Panc1 (cell line): ENCODE data around the gene OTOG. TPM values are rescaled to one million over a fixed set of nuclear protein-coding genes. Genes with fewer than 3 reads are reported as not detected.

ENCODE experiments used
- ATAC-seq: fragments of 200-7000 bp; cut with Tn5 transposase; 2 replicates; pipeline ENCODE4 v1.9.1; 2020; ENCODE audit warnings: mild to moderate bottlenecking, moderate library complexity
- BruUV-seq: library from RNA; stranded (reverse); fragments of 400-500 nt; replicated peaks from 2 replicates; lab custom pipeline; 2021; lab: Mats Ljungman, UMichigan
- CTCF ChIA-PET: fragments of 300-600 bp; sonication (Branson Sonifier 250); formaldehyde crosslinking; loops from one replicate; lab custom pipeline; 2022; ENCODE audit warnings: antibody characterized with exemption; lab: Charles Lee
- POLR2A ChIA-PET: fragments of 300-600 bp; sonication (Branson Sonifier 250); formaldehyde crosslinking; loops from one replicate; lab custom pipeline; 2022; ENCODE audit warnings: antibody characterized with exemption; lab: Charles Lee
- DNase-seq: peaks from one replicate; pipeline ENCODE4 v3.0.0-alpha.2; 2010; ENCODE audit warnings: low read depth, low spot score
- H3K27ac ChIP-seq: 2 replicates; pipeline ENCODE4 v1.5.1; 2011; ENCODE audit warnings: mild to moderate bottlenecking, low read length, inconsistent platforms
- H3K27me3 ChIP-seq: fragments of 200-500 bp; sonication (Bioruptor generic); 2 replicates; pipeline ENCODE4 v1.6.0; 2014; ENCODE audit warnings: low read length, inconsistent platforms; ENCODE audit not compliant: control insufficient read depth, insufficient read depth
- H3K36me3 ChIP-seq: fragments of 200-500 bp; sonication (Bioruptor generic); 2 replicates; pipeline ENCODE4 v1.5.1; 2014; ENCODE audit warnings: inconsistent platforms, mild to moderate bottlenecking, low read length, moderate library complexity; ENCODE audit not compliant: control insufficient read depth, insufficient read depth
- H3K4me1 ChIP-seq: 2 replicates; pipeline ENCODE4 v1.5.1; 2011; ENCODE audit warnings: inconsistent platforms, mild to moderate bottlenecking, low read length, moderate library complexity; ENCODE audit not compliant: control insufficient read depth, insufficient read depth
- H3K4me3 ChIP-seq, 2 experiments: 2 replicates each; pipeline ENCODE4 v1.5.1; 2011 to 2012; ENCODE audit warnings: low read depth in 2 of 2, low read length in 2 of 2, mild to moderate bottlenecking in 2 of 2, inconsistent platforms in 1 of 2, moderate library complexity in 1 of 2
- H3K9me3 ChIP-seq: fragments of 200-500 bp; sonication (Bioruptor generic); 2 replicates; pipeline ENCODE4 v1.5.1; 2014; ENCODE audit warnings: low read depth, mild to moderate bottlenecking, inconsistent platforms, low read length, moderate library complexity; ENCODE audit not compliant: control insufficient read depth, insufficient read depth
- CTCF ChIP-seq: fragments of 450-650 bp; IDR thresholded peaks from 2 replicates; pipeline ENCODE4 v1.5.1; 2017; ENCODE audit warnings: mild to moderate bottlenecking
- POLR2AphosphoS5 ChIP-seq: IDR thresholded peaks from 2 replicates; pipeline ENCODE4 v1.6.1; 2012; ENCODE audit warnings: mild to moderate bottlenecking, low read depth, low read length, moderate library complexity
- REST ChIP-seq, 2 experiments: IDR thresholded peaks; 2 replicates each; pipeline ENCODE4 v1.6.1; 2011 to 2012; ENCODE audit warnings: low read depth in 2 of 2, control low read depth in 1 of 2, low read length in 1 of 2, mild to moderate bottlenecking in 1 of 2, moderate library complexity in 1 of 2; ENCODE audit not compliant: insufficient read depth in 1 of 2
- SIN3A ChIP-seq: IDR thresholded peaks from 2 replicates; pipeline ENCODE4 v1.6.1; 2012; ENCODE audit warnings: low read depth, mild to moderate bottlenecking, low read length, moderate library complexity, borderline replicate concordance; ENCODE audit not compliant: insufficient read depth
- TCF7L2 ChIP-seq: IDR thresholded peaks from 2 replicates; pipeline ENCODE4 v1.6.1; 2011; ENCODE audit warnings: mild to moderate bottlenecking, low read depth, low read length, inconsistent platforms
- in situ Hi-C: cut with HindIII; loops from 2 replicates; pipeline ENCODE4 v1.10.0; 2016; ENCODE audit warnings: low sequenced_read_pairs, low pct_unique_long_range_greater_than_20kb
- intact Hi-C: fragments of 100-400 bp; cut with micrococcal nuclease; formaldehyde crosslinking; loops from one replicate; pipeline ENCODE4 v1.10.0; 2022; ENCODE audit not compliant: unreplicated experiment
- total RNA-seq: library from RNA; stranded (reverse); gene quantifications from one replicate; pipeline ENCODE4 v1.2.1, GENCODE V29; 2021; ENCODE audit not compliant: unreplicated experiment

Gene OTOG
- total RNA-seq, 1 experiment from 2014 or later, result not detected

- DNase-seq, result no peak
- no peaks in the 10 kb centered on the region for H3K27me3 ChIP-seq
- TF ChIP-seq REST (IDR thresholded peaks at IDR 0.05; ENCODE audit: insufficient read depth in 1 of 2, low read depth in 2 of 2, low read length in 1 of 2) (no peak), SIN3A (no peak)
- intact Hi-C loops (no loop called here), in situ Hi-C loops (no loop called here)
- H3K9me3 ChIP-seq, result no peaks in the 10 kb centered on the region
- no peak overlapping the region for H3K27ac ChIP-seq
- H3K4me3 ChIP-seq, result no peak overlapping the region
- no peaks in the 10 kb centered on the region; the same call in 1 of the 2 replicates for H3K36me3 ChIP-seq
- no peak for ATAC-seq
- BruUV-seq, result no TSS peak
- POLR2A ChIA-PET, result no interaction called here
- no peaks in the 10 kb centered on the region for H3K4me1 ChIP-seq
- CTCF ChIA-PET, result no interaction called here
Observed at GRCh38 chr11:17542249-17542648, 4.8 kb upstream of the OTOG start.

- ChIA-PET POLR2A (no interaction called here), CTCF (interaction anchor here (0.5 kb wide), 1 partner anchor 15 kb away, joined by 3 read pairs; no protein-coding TSS in a partner anchor)
- no peaks in the 10 kb centered on the region for H3K27me3 ChIP-seq
- DNase-seq (no peak), ATAC-seq (no peak)
- BruUV-seq, result no TSS peak
- TF ChIP-seq REST (IDR thresholded peaks at IDR 0.05; ENCODE audit: insufficient read depth in 1 of 2, low read depth in 2 of 2, low read length in 1 of 2) (no peak), SIN3A (no peak), TCF7L2 (no peak), POLR2AphosphoS5 (no peak), CTCF (no peak)
- in situ Hi-C loops (no loop called here), intact Hi-C loops (no loop called here)
- H3K4me3 ChIP-seq, result no peak overlapping the region
- H3K9me3 ChIP-seq, result no peaks in the 10 kb centered on the region
- H3K4me1 ChIP-seq, result no peaks in the 10 kb centered on the region
- no peak overlapping the region for H3K27ac ChIP-seq
- H3K36me3 ChIP-seq, result no peaks in the 10 kb centered on the region; the same call in 1 of the 2 replicates
Observed at GRCh38 chr11:17543041-17543440, 4.0 kb upstream of the OTOG start.
